GM23248 (cell line): Measurements from ENCODE around the gene NPY4R2.
"Not testable (repeated sequence)": the region's sequence is repeated elsewhere in the genome, so short reads cannot be mapped to it uniquely, and the experiment has no call there.

Experiments
- EZH2 ChIP-seq: fragments of 200-600 bp; sonication (generic); IDR thresholded peaks from 2 replicates; pipeline ENCODE4 v1.6.1; 2018; ENCODE audit warnings: antibody characterized with exemption, mild to moderate bottlenecking; ENCODE audit not compliant: insufficient read depth, poor library complexity, severe bottlenecking
- EZH2phosphoT487 ChIP-seq: fragments of 200-600 bp; sonication (generic); IDR thresholded peaks from 2 replicates; pipeline ENCODE4 v1.6.1; 2018; ENCODE audit warnings: antibody characterized with exemption, moderate library complexity, mild to moderate bottlenecking, low read depth; ENCODE audit not compliant: insufficient read depth

DNA sequence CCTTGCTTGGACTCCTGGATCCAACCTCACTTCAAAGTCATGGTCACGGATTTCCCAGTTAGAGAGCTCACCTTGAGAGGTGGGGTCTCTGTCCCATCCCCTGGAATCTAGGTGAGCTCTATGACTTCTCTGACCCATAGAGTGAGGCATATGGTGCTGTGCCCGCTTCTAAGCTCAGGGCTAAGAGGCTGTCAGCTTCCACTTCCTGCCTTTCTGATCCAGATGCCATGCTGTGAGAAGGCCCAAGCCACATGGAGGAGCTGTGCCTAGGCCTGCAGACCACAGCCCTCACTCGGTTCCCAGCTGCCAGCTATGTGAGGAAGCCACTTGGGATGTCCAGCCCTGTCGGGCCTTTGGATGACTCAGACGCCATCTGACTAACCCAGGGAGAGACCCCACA, 41.2 kb downstream of the NPY4R2 start:
- TF ChIP-seq EZH2, EZH2phosphoT487: not testable (repeated sequence)
